HG02970 (cell line): ENCODE results near the gene ACVRL1.

Experiments used
- ATAC-seq: cut with Tn5 transposase; IDR thresholded peaks from one replicate; pipeline ENCODE4 v1.9.1; 2021; ENCODE audit warnings: mild to moderate bottlenecking, moderate library complexity, moderate number of reproducible peaks; ENCODE audit not compliant: unreplicated experiment, low FRiP score

Gene ACVRL1

GRCh38 chr12:51958542-51958941 lies 51.2 kb downstream of the ACVRL1 start:
- no peak for ATAC-seq

- no peak for ATAC-seq
These were observed 51.9 kb downstream of the ACVRL1 start for GRCh38 chr12:51959211-51959610.

- no peak for ATAC-seq
These were observed 52.6 kb downstream of the ACVRL1 start for GRCh38 chr12:51959921-51960320.

- no peak for ATAC-seq
These were observed 53.2 kb downstream of the ACVRL1 start for GRCh38 chr12:51960488-51960887.

GRCh38 chr12:51960890-51961289 lies 53.6 kb downstream of the ACVRL1 start:
- ATAC-seq = no peak

GRCh38 chr12:51961834-51962233 lies 54.5 kb downstream of the ACVRL1 start:
- no peak for ATAC-seq

GRCh38 chr12:51962737-51963136 lies 55.4 kb downstream of the ACVRL1 start:
- no peak for ATAC-seq

- ATAC-seq = no peak
These were observed 56.2 kb downstream of the ACVRL1 start for GRCh38 chr12:51963477-51963876.

GRCh38 chr12:51969643-51970042 lies 62.3 kb downstream of the ACVRL1 start:
- ATAC-seq = no peak

- peak; percentile 75 for ATAC-seq
These were observed 63.8 kb downstream of the ACVRL1 start for GRCh38 chr12:51970904-51971646.

GRCh38 chr12:51971679-51972421 lies 64.5 kb downstream of the ACVRL1 start:
- ATAC-seq = no peak

GRCh38 chr12:51972422-51972812 lies 65.1 kb downstream of the ACVRL1 start:
- ATAC-seq = no peak

- no peak for ATAC-seq
These were observed 65.6 kb downstream of the ACVRL1 start for GRCh38 chr12:51972849-51973273.
